Fibroblast of upper back skin (primary cell): ENCODE results near the gene STARD8.
"Not testable (repeated sequence)": the region's sequence is repeated elsewhere in the genome, so short reads cannot be mapped to it uniquely, and the experiment has no call there.

Experiments used
- DNase-seq: peaks from one replicate; pipeline ENCODE4 v3.0.0-alpha.2; 2013

Gene STARD8

GRCh38 chrX:68719181-68719903 is 71.9 kb downstream of the STARD8 start:
- no peak for DNase-seq

- DNase-seq = no peak
Measured at GRCh38 chrX:68719904-68720614, 72.6 kb downstream of the STARD8 start.

GRCh38 chrX:68720851-68721250 is 73.4 kb downstream of the STARD8 start:
- DNase-seq = no peak

- DNase-seq = no peak
Measured at GRCh38 chrX:68721546-68721945, 74.1 kb downstream of the STARD8 start.

- DNase-seq = no peak
Measured at GRCh38 chrX:68721991-68722860, 74.8 kb downstream of the STARD8 start.

GRCh38 chrX:68723491-68724155 is 76.2 kb downstream of the STARD8 start:
- no peak for DNase-seq

- DNase-seq = no peak
Measured at GRCh38 chrX:68724531-68725020, 77.1 kb downstream of the STARD8 start.

- no peak for DNase-seq
Measured at GRCh38 chrX:68725756-68726365, 78.4 kb downstream of the STARD8 start.

GRCh38 chrX:68726366-68726765 is 78.9 kb downstream of the STARD8 start:
- DNase-seq = no peak

GRCh38 chrX:68727696-68728095 is 80.2 kb downstream of the STARD8 start:
- no peak for DNase-seq

- no peak for DNase-seq
Measured at GRCh38 chrX:68728186-68728585, 80.7 kb downstream of the STARD8 start.

GRCh38 chrX:68731254-68731653 is 83.8 kb downstream of the STARD8 start:
- no peak for DNase-seq

- peak; percentile 39 for DNase-seq
Measured at GRCh38 chrX:68732906-68733493, 85.5 kb downstream of the STARD8 start.

GRCh38 chrX:68735266-68735665 is 87.8 kb downstream of the STARD8 start:
- no peak for DNase-seq

- DNase-seq = not testable (repeated sequence)
Measured at GRCh38 chrX:68741864-68742263, 94.4 kb downstream of the STARD8 start.

GRCh38 chrX:68743754-68744153 is 96.3 kb downstream of the STARD8 start:
- DNase-seq = no peak

- DNase-seq = no peak
Measured at GRCh38 chrX:68746988-68747387, 99.5 kb downstream of the STARD8 start.

GRCh38 chrX:68748030-68748429 is 100.6 kb downstream of the STARD8 start:
- no peak for DNase-seq

- no peak for DNase-seq
Measured at GRCh38 chrX:68749426-68749825, 102.0 kb downstream of the STARD8 start.

GRCh38 chrX:68750316-68750715 is 102.8 kb downstream of the STARD8 start:
- no peak for DNase-seq

- DNase-seq = no peak
Measured at GRCh38 chrX:68751372-68751771, 103.9 kb downstream of the STARD8 start.

- no peak for DNase-seq
Measured at GRCh38 chrX:68753218-68753617, 105.8 kb downstream of the STARD8 start.
